HepG2 (cell line): Measurements from ENCODE around the gene NPC2. TPM values are rescaled to one million over a fixed set of nuclear protein-coding genes. Genes with fewer than 3 reads are reported as not detected.

Experiments
- ATAC-seq: fragments of 200-7000 bp; cut with Tn5 transposase; 3 replicates; pipeline ENCODE4 v1.9.1; 2020; ENCODE audit warnings: mild to moderate bottlenecking, moderate library complexity
- BruUV-seq: library from RNA; stranded (reverse); fragments of 400-500 nt; replicated peaks from 2 replicates; lab custom pipeline; 2021; lab: Mats Ljungman, UMichigan
- CTCF ChIA-PET: fragments of 300-600 bp; formaldehyde crosslinking; extraction: SDS; loops from one replicate; lab custom pipeline; 2021; ENCODE audit warnings: low total read pairs, inconsistent platforms, low intra/inter-chr PET ratio; lab: Yijun Ruan, JAX
- POLR2A ChIA-PET: fragments of 350-600 bp; sonication (Branson Sonifier 250); formaldehyde crosslinking; loops from one replicate; lab custom pipeline; 2020; ENCODE audit warnings: antibody characterized with exemption, inconsistent platforms; lab: Yijun Ruan, JAX
- DNase-seq: peaks from one replicate; pipeline ENCODE4 v3.0.0-alpha.2; 2015; ENCODE audit warnings: low spot score
- FAIRE-seq: peaks from 3 replicates; lab custom pipeline; 2011; peaks lifted over from hg19 to GRCh38; lab: Jason Lieb, UNC
- H2AFZ ChIP-seq: one replicate; pipeline ENCODE4 v1.6.1; 2011; ENCODE audit warnings: low read length, inconsistent platforms
- H3K27ac ChIP-seq: fragments of 300-600 bp; 3 replicates; pipeline ENCODE4 v1.8.0; 2011; ENCODE audit warnings: mixed run types, mild to moderate bottlenecking, mixed read lengths, low read length, inconsistent platforms; ENCODE audit not compliant: insufficient read depth; ENCODE audit errors: extremely low read length
- H3K27me3 ChIP-seq, 2 experiments: fragments of 200-600 bp in 1 of 2; 2 replicates in 1 of 2; 3 replicates in 1 of 2; pipeline versions ENCODE4 v1.6.0 to v1.8.0; 2011; ENCODE audit warnings: low read length in 2 of 2, mild to moderate bottlenecking in 2 of 2, moderate library complexity in 2 of 2, inconsistent platforms in 1 of 2; ENCODE audit not compliant: insufficient read depth in 2 of 2, control insufficient read depth in 1 of 2
- H3K36me3 ChIP-seq, 2 experiments: fragments of 200-600 bp in 1 of 2; replicated peaks in 1 of 2; 2 replicates in 1 of 2; 3 replicates in 1 of 2; pipeline versions ENCODE4 v1.5.1 to v1.8.0; 2011; ENCODE audit warnings: low read length in 2 of 2, inconsistent platforms in 1 of 2; ENCODE audit not compliant: insufficient read depth in 2 of 2, control insufficient read depth in 1 of 2
- H3K4me1 ChIP-seq: 2 replicates; pipeline ENCODE4 v1.5.1; 2012; ENCODE audit warnings: low read length, inconsistent platforms; ENCODE audit not compliant: insufficient read depth
- H3K4me2 ChIP-seq: 2 replicates; pipeline ENCODE4 v1.6.0; 2011; ENCODE audit warnings: low read depth, low read length, inconsistent platforms
- H3K4me3 ChIP-seq, 3 experiments: fragments of 200-600 bp in 1 of 3; sonication (generic), shearing (Covaris generic) in 1 of 3; replicated peaks in 1 of 3; 2 replicates each; pipeline ENCODE4 v1.5.1; 2011 to 2016; ENCODE audit warnings: low read length in 3 of 3, inconsistent platforms in 2 of 3, low read depth in 2 of 3, mild to moderate bottlenecking in 2 of 3, control low read depth in 1 of 3, mixed read lengths in 1 of 3; ENCODE audit not compliant: insufficient read depth in 1 of 3
- H3K79me2 ChIP-seq: one replicate; pipeline ENCODE4 v1.6.1; 2011; ENCODE audit warnings: low read length, inconsistent platforms; ENCODE audit not compliant: insufficient read depth
- H3K9ac ChIP-seq: 2 replicates; pipeline ENCODE4 v1.6.0; 2011; ENCODE audit warnings: mild to moderate bottlenecking, low read depth, low read length, inconsistent platforms; ENCODE audit not compliant: insufficient read depth
- H3K9me3 ChIP-seq: 2 replicates; pipeline ENCODE4 v1.5.1; 2012; ENCODE audit warnings: mild to moderate bottlenecking, low read length
- H4K20me1 ChIP-seq: 2 replicates; pipeline ENCODE4 v1.6.0; 2011; ENCODE audit warnings: inconsistent platforms, mild to moderate bottlenecking, low read length, moderate library complexity; ENCODE audit not compliant: insufficient read depth
- EEA1 ChIP-seq: sonication (generic); formaldehyde crosslinking; IDR thresholded peaks from 2 replicates; pipeline ENCODE4 v1.5.1; 2020; ENCODE audit warnings: mild to moderate bottlenecking, missing genetic modification reagents, borderline replicate concordance
- NCOR1 ChIP-seq: fragments of 200-600 bp; sonication (generic); IDR thresholded peaks from 2 replicates; pipeline ENCODE4 v1.7.0; 2017; ENCODE audit warnings: antibody characterized with exemption, low read length, borderline replicate concordance
- NFYB ChIP-seq: sonication (generic); formaldehyde crosslinking; IDR thresholded peaks from 2 replicates; pipeline ENCODE4 v1.4.0; 2020; ENCODE audit warnings: missing genetic modification reagents
- SAFB2 ChIP-seq: sonication (generic); formaldehyde crosslinking; IDR thresholded peaks from 2 replicates; pipeline ENCODE4 v1.5.1; 2020; ENCODE audit warnings: missing genetic modification reagents, low read depth, mild to moderate bottlenecking, borderline replicate concordance
- SYNCRIP ChIP-seq: fragments of 200-400 bp; formaldehyde crosslinking; IDR thresholded peaks from 2 replicates; pipeline ENCODE4 v1.6.1; 2018; ENCODE audit warnings: mild to moderate bottlenecking, low read depth, low read length; ENCODE audit not compliant: insufficient read depth
- TBX2 ChIP-seq: sonication (generic); formaldehyde crosslinking; IDR thresholded peaks from 2 replicates; pipeline ENCODE4 v1.5.0; 2020; ENCODE audit warnings: missing genetic modification reagents, mild to moderate bottlenecking, borderline replicate concordance
- ZMYM3 ChIP-seq: sonication (generic); formaldehyde crosslinking; IDR thresholded peaks from 2 replicates; pipeline ENCODE4 v1.5.1; 2020; ENCODE audit warnings: mild to moderate bottlenecking, missing genetic modification reagents
- ZNF441 ChIP-seq: sonication (generic); formaldehyde crosslinking; IDR thresholded peaks from 2 replicates; pipeline ENCODE4 v1.7.0; 2021; ENCODE audit warnings: missing genetic modification reagents, borderline replicate concordance
- ZNF552 ChIP-seq: sonication (generic); formaldehyde crosslinking; IDR thresholded peaks from 2 replicates; pipeline ENCODE4 v1.9.0; 2022; ENCODE audit warnings: missing genetic modification reagents, mild to moderate bottlenecking, borderline replicate concordance
- ZNF792 ChIP-seq: IDR thresholded peaks from 2 replicates; pipeline ENCODE4 v1.6.1; 2016
- WGBS: methylation state at CpG from one replicate; pipeline ENCODE4 v1.1.6; 2017; ENCODE audit warnings: low lambda C conversion rate; 5-methylcytosine and 5-hydroxymethylcytosine counted together
- in situ Hi-C: cut with HindIII; loops from 2 replicates; pipeline ENCODE4 v1.10.0; 2017; ENCODE audit warnings: low pct_unique_long_range_greater_than_20kb; ENCODE audit not compliant: extremely low pct_ligation_motif_present
- intact Hi-C: fragments of 100-400 bp; cut with micrococcal nuclease; formaldehyde crosslinking; loops from one replicate; pipeline ENCODE4 v1.10.0; 2022; ENCODE audit not compliant: unreplicated experiment
- polyA plus RNA-seq, 8 experiments: library from polyadenylated mRNA; depleted of rRNA in 3 of 8; stranded (reverse) in 7 of 8; unstranded in 1 of 8; fragments of >200 nt; fragmentation: Illumina TruSeq in 4 of 8; extraction: Trizol in 4 of 8; gene quantifications; 2 replicates each; pipeline versions ENCODE4 v1.2.1 to v1.2.3, GENCODE V29; 2011 to 2016; ENCODE audit warnings: low read depth in 4 of 8, missing spikeins in 1 of 8, mixed read lengths in 1 of 8; ENCODE audit not compliant: insufficient read depth in 1 of 8
- total RNA-seq, 5 experiments: library from RNA; depleted of rRNA; stranded (reverse); fragments of >200 nt; fragmentation: Illumina TruSeq; extraction: Trizol; gene quantifications; 2 replicates each; pipeline ENCODE4 v1.2.3, GENCODE V29; 2016; ENCODE audit warnings: low read depth in 1 of 5
- TF ChIP-seq, protein P1 (sequence below): sonication (generic); formaldehyde crosslinking; IDR thresholded peaks from one replicate; pipeline ENCODE4 v1.5.1; 2020; ENCODE audit warnings: mild to moderate bottlenecking, missing genetic modification reagents; ENCODE audit errors: not compliant biosample characterization
- TF ChIP-seq, protein P2 (sequence below): sonication (generic); formaldehyde crosslinking; IDR thresholded peaks from 2 replicates; pipeline ENCODE4 v1.8.0; 2022; ENCODE audit warnings: low read depth, missing genetic modification reagents

Gene NPC2
- total and polyA plus RNA-seq, 2 of the 13 experiments (the other 11 are each of a cell fraction or from before 2014, with no cell fraction given) = 132 to 164 TPM

DNA sequence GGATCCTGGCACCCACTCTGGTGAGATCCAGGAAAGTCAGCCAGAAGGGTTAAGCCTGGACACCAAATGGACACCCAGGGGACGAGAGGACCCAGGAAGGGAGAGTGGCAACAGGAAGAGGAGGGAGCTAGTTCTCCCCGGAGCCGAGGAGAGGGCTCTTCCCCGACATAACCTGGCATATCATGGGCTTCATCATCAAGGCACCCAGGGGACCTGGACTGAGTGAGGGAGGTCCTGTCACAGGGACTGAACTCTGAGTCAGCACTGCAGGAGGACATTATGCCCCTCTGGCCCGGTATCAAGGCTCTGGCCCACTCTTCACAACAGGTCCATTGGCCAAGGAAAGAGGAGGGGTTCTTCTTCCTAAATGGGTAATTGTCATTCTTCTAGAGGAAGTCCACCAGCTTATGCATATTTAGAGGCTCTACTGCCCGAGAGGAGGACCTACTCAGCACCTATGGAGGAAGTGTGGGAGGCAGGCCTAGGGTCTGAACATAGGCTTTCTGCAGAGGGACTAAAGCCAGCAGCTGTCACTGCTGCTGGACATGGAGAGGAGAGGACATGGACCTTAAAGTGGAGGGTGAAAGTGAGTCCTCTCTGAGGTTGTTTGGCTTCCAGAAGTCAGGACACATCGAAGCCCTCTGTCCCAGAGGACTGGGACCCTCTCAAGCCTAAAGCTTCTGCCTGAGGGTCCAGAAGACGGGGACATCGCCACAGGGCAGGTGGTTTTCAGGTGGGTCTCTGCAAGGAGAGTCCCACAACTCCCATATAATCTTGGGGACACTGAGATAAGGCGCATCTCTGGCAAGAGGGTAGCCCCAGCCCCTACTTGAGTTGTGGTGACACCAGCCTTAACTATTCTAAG, 19.1 kb upstream of the NPC2 start:
- Histone ChIP-seq H3K4me1 (peaks cover 47% of the 10 kb centered on the region), H3K4me3 (no peak overlapping the region), H3K36me3 (no peaks in the 10 kb centered on the region), H4K20me1 (no peaks in the 10 kb centered on the region), H3K4me2 (no peak overlapping the region), H3K27me3 (peaks cover 2 to 28% of the 10 kb centered on the region in 2 experiments; a peak in 3 of 5 replicates), H3K9ac (no peak overlapping the region), H3K79me2 (no peaks in the 10 kb centered on the region), H3K9me3 (no peaks in the 10 kb centered on the region), H3K27ac (no peak overlapping the region), H2AFZ (no peak overlapping the region)
- ATAC-seq (no peak), FAIRE-seq (no peak), DNase-seq (no peak)
- in situ Hi-C loops (no loop called here), intact Hi-C loops (no loop called here)
- POLR2A ChIA-PET = interaction anchor here (0.6 to 1.0 kb wide), 2 partner anchors 19 to 221 kb away, joined by 3 to 5 read pairs; partner anchors contain the start of genes ISCA2 and NPC2
- no TSS peak for BruUV-seq
- 37% methylated on average over 7 of the region's 10 CpGs for WGBS
- TF ChIP-seq, protein P1, sequence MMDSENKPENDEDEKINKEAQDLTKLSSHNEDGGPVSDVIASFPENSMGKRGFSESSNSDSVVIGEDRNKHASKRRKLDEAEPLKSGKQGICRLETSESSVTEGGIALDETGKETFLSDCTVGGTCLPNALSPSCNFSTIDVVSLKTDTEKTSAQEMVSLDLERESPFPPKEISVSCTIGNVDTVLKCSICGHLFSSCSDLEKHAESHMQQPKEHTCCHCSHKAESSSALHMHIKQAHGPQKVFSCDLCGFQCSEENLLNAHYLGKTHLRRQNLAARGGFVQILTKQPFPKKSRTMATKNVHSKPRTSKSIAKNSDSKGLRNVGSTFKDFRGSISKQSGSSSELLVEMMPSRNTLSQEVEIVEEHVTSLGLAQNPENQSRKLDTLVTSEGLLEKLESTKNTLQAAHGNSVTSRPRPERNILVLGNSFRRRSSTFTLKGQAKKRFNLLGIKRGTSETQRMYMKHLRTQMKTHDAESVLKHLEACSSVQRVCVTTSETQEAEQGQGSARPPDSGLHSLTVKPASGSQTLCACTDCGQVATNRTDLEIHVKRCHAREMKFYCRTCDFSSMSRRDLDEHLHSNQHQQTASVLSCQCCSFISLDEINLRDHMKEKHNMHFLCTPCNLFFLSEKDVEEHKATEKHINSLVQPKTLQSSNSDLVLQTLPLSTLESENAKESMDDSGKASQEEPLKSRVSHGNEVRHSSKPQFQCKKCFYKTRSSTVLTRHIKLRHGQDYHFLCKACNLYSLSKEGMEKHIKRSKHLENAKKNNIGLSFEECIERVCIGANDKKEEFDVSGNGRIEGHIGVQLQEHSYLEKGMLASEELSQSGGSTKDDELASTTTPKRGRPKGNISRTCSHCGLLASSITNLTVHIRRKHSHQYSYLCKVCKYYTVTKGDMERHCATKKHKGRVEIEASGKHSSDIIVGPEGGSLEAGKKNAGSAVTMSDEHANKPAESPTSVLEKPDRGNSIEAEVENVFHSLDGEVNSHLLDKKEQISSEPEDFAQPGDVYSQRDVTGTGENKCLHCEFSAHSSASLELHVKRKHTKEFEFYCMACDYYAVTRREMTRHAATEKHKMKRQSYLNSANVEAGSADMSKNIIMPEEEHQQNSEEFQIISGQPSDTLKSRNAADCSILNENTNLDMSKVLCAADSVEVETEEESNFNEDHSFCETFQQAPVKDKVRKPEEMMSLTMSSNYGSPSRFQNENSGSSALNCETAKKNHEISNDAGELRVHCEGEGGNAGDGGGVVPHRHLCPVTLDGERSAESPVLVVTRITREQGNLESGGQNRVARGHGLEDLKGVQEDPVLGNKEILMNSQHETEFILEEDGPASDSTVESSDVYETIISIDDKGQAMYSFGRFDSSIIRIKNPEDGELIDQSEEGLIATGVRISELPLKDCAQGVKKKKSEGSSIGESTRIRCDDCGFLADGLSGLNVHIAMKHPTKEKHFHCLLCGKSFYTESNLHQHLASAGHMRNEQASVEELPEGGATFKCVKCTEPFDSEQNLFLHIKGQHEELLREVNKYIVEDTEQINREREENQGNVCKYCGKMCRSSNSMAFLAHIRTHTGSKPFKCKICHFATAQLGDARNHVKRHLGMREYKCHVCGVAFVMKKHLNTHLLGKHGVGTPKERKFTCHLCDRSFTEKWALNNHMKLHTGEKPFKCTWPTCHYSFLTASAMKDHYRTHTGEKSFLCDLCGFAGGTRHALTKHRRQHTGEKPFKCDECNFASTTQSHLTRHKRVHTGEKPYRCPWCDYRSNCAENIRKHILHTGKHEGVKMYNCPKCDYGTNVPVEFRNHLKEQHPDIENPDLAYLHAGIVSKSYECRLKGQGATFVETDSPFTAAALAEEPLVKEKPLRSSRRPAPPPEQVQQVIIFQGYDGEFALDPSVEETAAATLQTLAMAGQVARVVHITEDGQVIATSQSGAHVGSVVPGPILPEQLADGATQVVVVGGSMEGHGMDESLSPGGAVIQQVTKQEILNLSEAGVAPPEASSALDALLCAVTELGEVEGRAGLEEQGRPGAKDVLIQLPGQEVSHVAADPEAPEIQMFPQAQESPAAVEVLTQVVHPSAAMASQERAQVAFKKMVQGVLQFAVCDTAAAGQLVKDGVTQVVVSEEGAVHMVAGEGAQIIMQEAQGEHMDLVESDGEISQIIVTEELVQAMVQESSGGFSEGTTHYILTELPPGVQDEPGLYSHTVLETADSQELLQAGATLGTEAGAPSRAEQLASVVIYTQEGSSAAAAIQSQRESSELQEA = no peak
- TF ChIP-seq TBX2 = no peak
- no peak for TF ChIP-seq ZNF441
- no peak for TF ChIP-seq ZNF792 (CRISPR knock-in tag)
- no peak for TF ChIP-seq SYNCRIP
- TF ChIP-seq, protein P2, sequence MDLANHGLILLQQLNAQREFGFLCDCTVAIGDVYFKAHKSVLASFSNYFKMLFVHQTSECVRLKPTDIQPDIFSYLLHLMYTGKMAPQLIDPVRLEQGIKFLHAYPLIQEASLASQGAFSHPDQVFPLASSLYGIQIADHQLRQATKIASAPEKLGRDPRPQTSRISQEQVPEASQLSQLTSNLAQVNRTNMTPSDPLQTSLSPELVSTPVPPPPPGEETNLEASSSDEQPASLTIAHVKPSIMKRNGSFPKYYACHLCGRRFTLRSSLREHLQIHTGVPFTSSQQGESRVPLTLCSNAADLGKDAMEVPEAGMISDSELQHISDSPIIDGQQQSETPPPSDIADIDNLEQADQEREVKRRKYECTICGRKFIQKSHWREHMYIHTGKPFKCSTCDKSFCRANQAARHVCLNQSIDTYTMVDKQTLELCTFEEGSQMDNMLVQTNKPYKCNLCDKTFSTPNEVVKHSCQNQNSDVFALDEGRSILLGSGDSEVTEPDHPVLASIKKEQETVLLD (CRISPR knock-in tag) = no peak
- no peak for TF ChIP-seq EEA1 (CRISPR knock-in tag)
- no peak for TF ChIP-seq ZNF552
- TF ChIP-seq NFYB (CRISPR knock-in tag) = no peak
- TF ChIP-seq ZMYM3 (CRISPR knock-in tag) = no peak
- TF ChIP-seq SAFB2 = no peak
- no peak for TF ChIP-seq NCOR1
- CTCF ChIA-PET = no interaction called here
